ENCODE data around the gene SPSB4. TPM values are rescaled to one million over a fixed set of nuclear protein-coding genes. Genes with fewer than 3 reads are reported as not detected.
"Not testable (repeated sequence)": the region's sequence is repeated elsewhere in the genome, so short reads cannot be mapped to it uniquely, and the experiment has no call there.

SPSB4 gene
- total RNA-seq, 4 donors from 2014 or later = 0.12 to 5.7 (median 0.58) TPM

DNA sequence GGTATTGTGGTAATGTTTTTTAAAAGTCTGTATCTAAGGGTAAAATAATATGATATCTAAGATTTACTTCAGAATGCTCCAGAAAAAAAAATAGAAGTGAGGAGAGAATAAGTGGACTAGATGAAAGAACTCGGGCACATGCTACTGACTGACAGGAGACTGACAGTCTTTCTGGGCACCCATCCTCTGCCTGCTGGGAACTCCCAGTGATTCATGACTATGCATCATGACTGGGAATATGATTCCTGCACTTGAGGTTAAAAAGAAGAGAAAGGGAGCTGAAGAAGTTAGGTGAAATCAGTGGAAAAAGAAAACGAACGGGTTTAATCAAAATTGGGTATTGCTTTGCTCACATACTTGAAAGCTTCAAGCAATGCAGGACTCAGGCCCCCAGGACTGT lies 35.7 kb upstream of the SPSB4 start:
- ATAC-seq (ENCODE audit: low FRiP score) (no peak), DNase-seq (ENCODE audit: low spot score) (no peak)
- TF ChIP-seq, protein P1, sequence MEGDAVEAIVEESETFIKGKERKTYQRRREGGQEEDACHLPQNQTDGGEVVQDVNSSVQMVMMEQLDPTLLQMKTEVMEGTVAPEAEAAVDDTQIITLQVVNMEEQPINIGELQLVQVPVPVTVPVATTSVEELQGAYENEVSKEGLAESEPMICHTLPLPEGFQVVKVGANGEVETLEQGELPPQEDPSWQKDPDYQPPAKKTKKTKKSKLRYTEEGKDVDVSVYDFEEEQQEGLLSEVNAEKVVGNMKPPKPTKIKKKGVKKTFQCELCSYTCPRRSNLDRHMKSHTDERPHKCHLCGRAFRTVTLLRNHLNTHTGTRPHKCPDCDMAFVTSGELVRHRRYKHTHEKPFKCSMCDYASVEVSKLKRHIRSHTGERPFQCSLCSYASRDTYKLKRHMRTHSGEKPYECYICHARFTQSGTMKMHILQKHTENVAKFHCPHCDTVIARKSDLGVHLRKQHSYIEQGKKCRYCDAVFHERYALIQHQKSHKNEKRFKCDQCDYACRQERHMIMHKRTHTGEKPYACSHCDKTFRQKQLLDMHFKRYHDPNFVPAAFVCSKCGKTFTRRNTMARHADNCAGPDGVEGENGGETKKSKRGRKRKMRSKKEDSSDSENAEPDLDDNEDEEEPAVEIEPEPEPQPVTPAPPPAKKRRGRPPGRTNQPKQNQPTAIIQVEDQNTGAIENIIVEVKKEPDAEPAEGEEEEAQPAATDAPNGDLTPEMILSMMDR (IDR thresholded peaks at IDR 0.05) = no peak

DNA sequence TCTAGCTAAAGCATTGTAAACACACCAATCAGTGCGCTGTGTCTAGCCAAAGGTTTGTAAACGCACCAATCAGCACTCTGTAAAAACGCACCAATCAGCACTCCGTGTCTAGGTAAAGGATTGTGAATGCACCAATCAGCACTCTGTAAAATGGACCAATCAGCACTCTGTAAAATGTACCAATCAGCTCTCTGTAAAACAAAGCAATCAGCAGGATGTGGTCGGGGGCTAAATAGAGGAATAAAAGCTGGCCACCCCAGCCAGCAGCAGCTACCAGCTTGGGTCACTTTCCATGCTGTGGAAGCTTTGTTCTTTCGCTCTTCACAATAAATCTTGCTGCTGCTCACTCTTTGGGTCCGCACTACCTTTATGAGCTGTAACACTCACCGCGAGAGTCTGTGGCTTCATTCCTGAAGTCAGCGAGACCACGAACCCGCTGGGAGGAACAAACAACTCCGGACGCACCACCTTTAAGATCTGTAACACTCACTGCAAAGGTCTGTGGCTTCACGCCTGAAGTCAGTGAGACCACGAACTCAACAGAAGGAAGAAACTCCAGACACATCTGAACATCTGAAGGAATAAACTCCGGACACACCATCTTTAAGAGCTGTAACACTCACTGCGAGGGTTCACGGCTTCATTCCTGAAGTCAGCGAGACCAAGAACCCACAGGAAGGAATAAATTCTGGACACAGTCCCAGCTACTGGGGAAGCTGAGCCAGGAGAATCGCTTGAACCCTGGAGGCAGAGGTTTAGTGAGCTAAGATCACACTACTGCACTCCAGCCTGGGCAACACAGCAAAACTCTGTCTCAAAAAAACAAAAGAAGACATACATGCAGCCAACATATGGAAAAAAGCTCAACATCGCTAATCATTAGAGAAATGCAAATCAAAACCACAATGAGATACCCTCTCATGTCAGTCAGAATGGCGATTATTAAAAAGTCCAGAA lies 33.5 kb upstream of the SPSB4 start:
- not testable (repeated sequence) for ATAC-seq (ENCODE audit: low FRiP score); DNase-seq (ENCODE audit: low spot score)

DNA sequence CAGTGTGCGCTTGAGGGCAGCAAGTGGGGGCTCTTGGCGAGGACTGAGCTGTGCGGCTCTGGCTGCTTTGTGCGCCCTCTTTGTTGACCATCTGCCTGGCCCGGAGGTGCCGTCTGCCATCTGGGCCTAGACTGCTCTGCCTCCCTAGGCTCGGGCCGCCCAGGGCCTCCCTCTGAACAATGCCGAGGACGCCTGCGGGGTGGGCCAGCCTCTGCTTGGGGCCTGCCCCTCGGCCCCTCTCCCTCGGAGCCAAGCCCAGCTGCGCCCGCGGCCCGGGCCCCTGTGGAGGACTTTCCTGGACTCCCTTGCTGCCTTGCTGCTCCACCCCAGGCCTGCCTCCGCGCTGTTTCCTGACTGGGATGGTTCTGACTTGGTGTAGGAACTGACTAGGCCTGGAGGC lies 31.9 kb upstream of the SPSB4 start:
- ATAC-seq (ENCODE audit: low FRiP score) = no peak

DNA sequence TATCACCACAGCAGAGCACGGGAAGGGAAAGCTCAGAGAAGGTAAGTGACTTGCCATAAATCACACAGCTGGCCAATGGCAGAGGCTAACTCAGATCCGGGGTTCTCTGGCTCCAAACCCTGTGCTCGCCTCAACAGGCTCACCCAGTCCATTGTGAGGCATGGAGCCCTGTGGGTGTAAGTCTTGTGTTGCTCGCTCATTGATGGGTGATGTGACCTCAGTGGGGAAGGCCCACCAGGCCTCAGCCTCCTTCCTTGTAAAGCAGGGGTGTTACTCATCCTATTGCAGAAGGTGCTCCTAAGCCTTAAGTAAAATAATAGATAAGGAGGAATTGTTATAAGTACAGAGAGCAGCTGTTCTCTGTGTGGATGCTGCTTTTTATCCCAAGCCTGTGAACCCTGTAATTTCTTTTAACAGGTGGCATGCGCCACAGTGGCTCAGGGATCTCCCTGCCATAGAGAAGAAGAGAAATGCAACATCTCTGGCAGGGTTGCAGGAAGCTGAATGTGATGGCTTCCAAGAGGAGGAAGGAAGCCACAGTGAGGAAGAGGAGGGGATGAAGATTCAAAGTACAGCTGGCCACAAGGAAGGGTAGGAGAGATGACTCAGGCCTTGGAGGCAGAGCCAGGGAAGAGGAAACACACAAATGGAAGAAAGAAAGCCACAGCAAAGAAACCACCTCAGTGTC lies 30.9 kb upstream of the SPSB4 start:
- no peak for ATAC-seq (ENCODE audit: low FRiP score)
- DNase-seq (ENCODE audit: low spot score) = no peak
- TF ChIP-seq, protein P1 (IDR thresholded peaks at IDR 0.05) = no peak

More for the DNA sequence above, 31.9 kb upstream of the SPSB4 start:
- TF ChIP-seq, protein P1 (IDR thresholded peaks at IDR 0.05) = no peak
- DNase-seq (ENCODE audit: low spot score) = no peak

DNA sequence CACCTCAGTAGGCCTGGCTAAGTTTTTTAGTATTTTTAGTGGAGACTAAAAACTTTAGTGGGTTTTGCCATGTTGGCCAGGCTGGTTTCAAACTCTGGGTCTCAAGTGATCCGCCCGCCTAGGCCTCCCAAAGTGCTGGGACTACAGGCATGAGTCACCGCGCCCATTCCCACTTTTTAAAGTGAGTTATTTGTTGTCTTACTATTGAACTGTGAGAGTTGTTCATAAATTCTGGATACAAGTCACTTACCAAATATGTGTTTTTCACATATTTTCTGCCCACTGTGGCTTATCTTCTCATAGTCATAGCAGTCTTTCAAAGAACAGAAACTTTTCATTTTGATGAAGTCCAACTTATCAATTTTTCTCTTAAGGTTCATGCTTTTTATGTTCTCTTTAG lies 29.9 kb upstream of the SPSB4 start:
- DNase-seq (ENCODE audit: low spot score) (no peak), ATAC-seq (ENCODE audit: low FRiP score) (no peak)
- TF ChIP-seq, protein P1 (IDR thresholded peaks at IDR 0.05) = no peak

DNA sequence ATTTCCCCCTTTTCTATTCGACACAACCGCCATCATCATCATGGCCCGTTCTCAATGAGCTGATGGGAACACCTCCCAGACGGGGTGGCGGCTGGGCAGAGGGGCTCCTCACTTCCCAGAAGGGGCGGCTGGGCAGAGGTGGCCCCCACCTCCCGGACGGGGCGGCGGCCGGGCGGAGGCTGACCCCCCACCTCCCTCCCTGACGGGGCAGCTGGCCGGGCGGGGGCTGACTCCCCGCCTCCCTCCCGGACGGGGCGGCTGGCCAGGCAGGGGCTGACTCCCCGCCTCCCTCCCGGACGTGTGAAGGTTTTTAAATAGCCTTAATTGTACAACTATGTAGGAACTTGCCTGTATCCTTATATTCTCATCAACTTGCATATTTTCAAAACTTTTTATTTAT lies 20.9 kb upstream of the SPSB4 start:
- DNase-seq (ENCODE audit: low spot score) (no peak), ATAC-seq (ENCODE audit: low FRiP score) (no peak)
- TF ChIP-seq, protein P1 (IDR thresholded peaks at IDR 0.05) = no peak

DNA sequence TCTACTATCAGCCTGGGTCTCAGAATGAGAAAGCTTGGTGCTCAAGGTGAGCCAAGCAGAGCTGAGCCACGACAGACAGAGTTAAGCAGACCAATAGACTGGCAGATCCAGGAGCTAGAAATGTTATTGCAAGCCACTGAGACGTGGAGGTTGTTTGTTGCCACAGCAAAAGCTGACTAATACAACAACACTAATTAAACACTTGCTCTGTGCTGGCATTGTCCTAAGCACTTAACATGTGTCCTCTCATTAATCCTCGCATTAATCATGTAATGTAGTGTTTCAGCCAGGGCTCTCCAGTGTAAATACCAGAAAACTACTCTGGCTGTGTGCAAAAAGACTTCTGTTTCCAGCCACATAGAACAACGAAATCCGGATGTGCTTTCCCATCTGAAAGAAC lies 11.6 kb upstream of the SPSB4 start:
- no peak for DNase-seq (ENCODE audit: low spot score)
- TF ChIP-seq, protein P1 (IDR thresholded peaks at IDR 0.05) = no peak
- ATAC-seq (ENCODE audit: low FRiP score) = no peak

All from omental fat pad (tissue), 4 donors.